Panc1 (cell line): ENCODE results near the gene PHF23. TPM values are rescaled to one million over a fixed set of nuclear protein-coding genes. Genes with fewer than 3 reads are reported as not detected.

Experiments used
- ATAC-seq: fragments of 200-7000 bp; cut with Tn5 transposase; 2 replicates; pipeline ENCODE4 v1.9.1; 2020; ENCODE audit warnings: mild to moderate bottlenecking, moderate library complexity
- BruUV-seq: library from RNA; stranded (reverse); fragments of 400-500 nt; replicated peaks from 2 replicates; lab custom pipeline; 2021; lab: Mats Ljungman, UMichigan
- CTCF ChIA-PET: fragments of 300-600 bp; sonication (Branson Sonifier 250); formaldehyde crosslinking; loops from one replicate; lab custom pipeline; 2022; ENCODE audit warnings: antibody characterized with exemption; lab: Charles Lee
- POLR2A ChIA-PET: fragments of 300-600 bp; sonication (Branson Sonifier 250); formaldehyde crosslinking; loops from one replicate; lab custom pipeline; 2022; ENCODE audit warnings: antibody characterized with exemption; lab: Charles Lee
- DNase-seq: peaks from one replicate; pipeline ENCODE4 v3.0.0-alpha.2; 2010; ENCODE audit warnings: low read depth, low spot score
- H3K27ac ChIP-seq: 2 replicates; pipeline ENCODE4 v1.5.1; 2011; ENCODE audit warnings: mild to moderate bottlenecking, low read length, inconsistent platforms
- H3K27me3 ChIP-seq: fragments of 200-500 bp; sonication (Bioruptor generic); 2 replicates; pipeline ENCODE4 v1.6.0; 2014; ENCODE audit warnings: low read length, inconsistent platforms; ENCODE audit not compliant: control insufficient read depth, insufficient read depth
- H3K36me3 ChIP-seq: fragments of 200-500 bp; sonication (Bioruptor generic); 2 replicates; pipeline ENCODE4 v1.5.1; 2014; ENCODE audit warnings: inconsistent platforms, mild to moderate bottlenecking, low read length, moderate library complexity; ENCODE audit not compliant: control insufficient read depth, insufficient read depth
- H3K4me1 ChIP-seq: 2 replicates; pipeline ENCODE4 v1.5.1; 2011; ENCODE audit warnings: inconsistent platforms, mild to moderate bottlenecking, low read length, moderate library complexity; ENCODE audit not compliant: control insufficient read depth, insufficient read depth
- H3K4me3 ChIP-seq, 2 experiments: 2 replicates each; pipeline ENCODE4 v1.5.1; 2011 to 2012; ENCODE audit warnings: low read depth in 2 of 2, low read length in 2 of 2, mild to moderate bottlenecking in 2 of 2, inconsistent platforms in 1 of 2, moderate library complexity in 1 of 2
- H3K9me3 ChIP-seq: fragments of 200-500 bp; sonication (Bioruptor generic); 2 replicates; pipeline ENCODE4 v1.5.1; 2014; ENCODE audit warnings: low read depth, mild to moderate bottlenecking, inconsistent platforms, low read length, moderate library complexity; ENCODE audit not compliant: control insufficient read depth, insufficient read depth
- POLR2AphosphoS5 ChIP-seq: IDR thresholded peaks from 2 replicates; pipeline ENCODE4 v1.6.1; 2012; ENCODE audit warnings: mild to moderate bottlenecking, low read depth, low read length, moderate library complexity
- SIN3A ChIP-seq: IDR thresholded peaks from 2 replicates; pipeline ENCODE4 v1.6.1; 2012; ENCODE audit warnings: low read depth, mild to moderate bottlenecking, low read length, moderate library complexity, borderline replicate concordance; ENCODE audit not compliant: insufficient read depth
- TCF7L2 ChIP-seq: IDR thresholded peaks from 2 replicates; pipeline ENCODE4 v1.6.1; 2011; ENCODE audit warnings: mild to moderate bottlenecking, low read depth, low read length, inconsistent platforms
- in situ Hi-C: cut with HindIII; loops from 2 replicates; pipeline ENCODE4 v1.10.0; 2016; ENCODE audit warnings: low sequenced_read_pairs, low pct_unique_long_range_greater_than_20kb
- intact Hi-C: fragments of 100-400 bp; cut with micrococcal nuclease; formaldehyde crosslinking; loops from one replicate; pipeline ENCODE4 v1.10.0; 2022; ENCODE audit not compliant: unreplicated experiment
- total RNA-seq: library from RNA; stranded (reverse); gene quantifications from one replicate; pipeline ENCODE4 v1.2.1, GENCODE V29; 2021; ENCODE audit not compliant: unreplicated experiment
- TF ChIP-seq, protein P1 (sequence below): fragments of 450-650 bp; IDR thresholded peaks from 2 replicates; pipeline ENCODE4 v1.5.1; 2017; ENCODE audit warnings: mild to moderate bottlenecking
- TF ChIP-seq, protein P2 (sequence below), 2 experiments: IDR thresholded peaks; 2 replicates each; pipeline ENCODE4 v1.6.1; 2011 to 2012; ENCODE audit warnings: low read depth in 2 of 2, control low read depth in 1 of 2, low read length in 1 of 2, mild to moderate bottlenecking in 1 of 2, moderate library complexity in 1 of 2; ENCODE audit not compliant: insufficient read depth in 1 of 2

The PHF23 gene
- total RNA-seq, 1 experiment from 2014 or later = 69.3 TPM

DNA sequence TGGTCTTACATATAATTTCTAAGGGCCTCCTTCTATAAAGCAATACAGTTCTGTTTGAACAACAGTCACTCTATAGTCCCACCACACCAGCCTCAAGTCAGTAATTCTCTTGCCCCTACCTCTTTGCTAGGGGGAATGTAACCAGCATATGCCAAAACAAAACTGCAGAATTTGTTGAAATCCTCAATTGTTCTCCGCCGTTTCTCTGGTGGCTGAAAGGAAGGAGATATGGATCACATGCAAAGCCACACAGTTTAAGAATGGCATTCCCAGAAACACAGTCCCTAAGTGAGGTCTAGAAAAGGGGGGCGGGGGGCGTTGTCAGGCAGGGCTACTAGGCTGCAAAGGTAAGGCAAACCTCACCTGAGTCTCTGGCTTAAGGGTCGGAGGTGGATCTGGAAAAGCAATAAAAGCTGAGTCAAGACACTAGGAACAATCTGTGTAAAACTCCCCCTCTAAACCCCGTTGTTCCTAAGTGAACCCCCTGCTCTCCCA is 1.9 kb downstream of the PHF23 start:
- H3K27ac ChIP-seq = peak overlapping the region; percentile 88
- no peak for TF ChIP-seq POLR2AphosphoS5
- TF ChIP-seq SIN3A = no peak
- TF ChIP-seq, protein P1, sequence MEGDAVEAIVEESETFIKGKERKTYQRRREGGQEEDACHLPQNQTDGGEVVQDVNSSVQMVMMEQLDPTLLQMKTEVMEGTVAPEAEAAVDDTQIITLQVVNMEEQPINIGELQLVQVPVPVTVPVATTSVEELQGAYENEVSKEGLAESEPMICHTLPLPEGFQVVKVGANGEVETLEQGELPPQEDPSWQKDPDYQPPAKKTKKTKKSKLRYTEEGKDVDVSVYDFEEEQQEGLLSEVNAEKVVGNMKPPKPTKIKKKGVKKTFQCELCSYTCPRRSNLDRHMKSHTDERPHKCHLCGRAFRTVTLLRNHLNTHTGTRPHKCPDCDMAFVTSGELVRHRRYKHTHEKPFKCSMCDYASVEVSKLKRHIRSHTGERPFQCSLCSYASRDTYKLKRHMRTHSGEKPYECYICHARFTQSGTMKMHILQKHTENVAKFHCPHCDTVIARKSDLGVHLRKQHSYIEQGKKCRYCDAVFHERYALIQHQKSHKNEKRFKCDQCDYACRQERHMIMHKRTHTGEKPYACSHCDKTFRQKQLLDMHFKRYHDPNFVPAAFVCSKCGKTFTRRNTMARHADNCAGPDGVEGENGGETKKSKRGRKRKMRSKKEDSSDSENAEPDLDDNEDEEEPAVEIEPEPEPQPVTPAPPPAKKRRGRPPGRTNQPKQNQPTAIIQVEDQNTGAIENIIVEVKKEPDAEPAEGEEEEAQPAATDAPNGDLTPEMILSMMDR = no peak
- no peaks in the 10 kb centered on the region for H3K9me3 ChIP-seq
- peaks cover 7% of the 10 kb centered on the region for H3K36me3 ChIP-seq
- CTCF ChIA-PET = interaction anchor here (0.6 to 1.3 kb wide), 2 partner anchors 16 to 17 kb away, joined by 3 to 4 read pairs; no protein-coding TSS in a partner anchor
- in situ Hi-C loops = no loop called here
- no peak for DNase-seq
- peaks cover 41% of the 10 kb centered on the region for H3K4me1 ChIP-seq
- H3K4me3 ChIP-seq = peak overlapping the region; percentile 79 to 83
- intact Hi-C loops = no loop called here
- no peak for ATAC-seq
- no peaks in the 10 kb centered on the region for H3K27me3 ChIP-seq
- BruUV-seq = no TSS peak
- POLR2A ChIA-PET = no interaction called here

DNA sequence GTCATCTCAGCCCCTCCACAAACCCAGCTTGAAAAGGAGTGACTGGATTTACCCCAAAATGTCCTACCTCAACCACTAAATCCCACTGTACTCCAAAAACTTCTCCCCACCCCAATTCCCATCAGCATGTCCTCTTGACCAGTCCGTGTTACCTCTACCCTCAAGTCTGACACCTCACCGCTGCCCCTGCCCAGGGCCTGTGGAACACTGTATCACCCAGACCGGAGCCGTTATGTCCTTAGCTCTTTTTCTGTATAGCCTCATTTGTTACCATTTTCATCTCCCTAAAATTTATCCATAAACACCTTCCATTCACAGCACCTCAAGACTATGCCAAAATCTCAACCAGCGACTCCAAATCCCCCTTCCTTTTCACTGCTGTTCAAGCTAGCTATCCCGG is 2.4 kb downstream of the PHF23 start:
- Histone ChIP-seq H3K4me1 (peaks cover 46% of the 10 kb centered on the region), H3K27ac (peak overlapping the region; percentile 88), H3K27me3 (no peaks in the 10 kb centered on the region), H3K9me3 (no peaks in the 10 kb centered on the region), H3K36me3 (peaks cover 7% of the 10 kb centered on the region), H3K4me3 (peak overlapping the region; percentile 79 to 83)
- intact Hi-C loops (no loop called here), in situ Hi-C loops (no loop called here)
- BruUV-seq = no TSS peak
- DNase-seq (no peak), ATAC-seq (no peak)
- TF ChIP-seq, protein P2, sequence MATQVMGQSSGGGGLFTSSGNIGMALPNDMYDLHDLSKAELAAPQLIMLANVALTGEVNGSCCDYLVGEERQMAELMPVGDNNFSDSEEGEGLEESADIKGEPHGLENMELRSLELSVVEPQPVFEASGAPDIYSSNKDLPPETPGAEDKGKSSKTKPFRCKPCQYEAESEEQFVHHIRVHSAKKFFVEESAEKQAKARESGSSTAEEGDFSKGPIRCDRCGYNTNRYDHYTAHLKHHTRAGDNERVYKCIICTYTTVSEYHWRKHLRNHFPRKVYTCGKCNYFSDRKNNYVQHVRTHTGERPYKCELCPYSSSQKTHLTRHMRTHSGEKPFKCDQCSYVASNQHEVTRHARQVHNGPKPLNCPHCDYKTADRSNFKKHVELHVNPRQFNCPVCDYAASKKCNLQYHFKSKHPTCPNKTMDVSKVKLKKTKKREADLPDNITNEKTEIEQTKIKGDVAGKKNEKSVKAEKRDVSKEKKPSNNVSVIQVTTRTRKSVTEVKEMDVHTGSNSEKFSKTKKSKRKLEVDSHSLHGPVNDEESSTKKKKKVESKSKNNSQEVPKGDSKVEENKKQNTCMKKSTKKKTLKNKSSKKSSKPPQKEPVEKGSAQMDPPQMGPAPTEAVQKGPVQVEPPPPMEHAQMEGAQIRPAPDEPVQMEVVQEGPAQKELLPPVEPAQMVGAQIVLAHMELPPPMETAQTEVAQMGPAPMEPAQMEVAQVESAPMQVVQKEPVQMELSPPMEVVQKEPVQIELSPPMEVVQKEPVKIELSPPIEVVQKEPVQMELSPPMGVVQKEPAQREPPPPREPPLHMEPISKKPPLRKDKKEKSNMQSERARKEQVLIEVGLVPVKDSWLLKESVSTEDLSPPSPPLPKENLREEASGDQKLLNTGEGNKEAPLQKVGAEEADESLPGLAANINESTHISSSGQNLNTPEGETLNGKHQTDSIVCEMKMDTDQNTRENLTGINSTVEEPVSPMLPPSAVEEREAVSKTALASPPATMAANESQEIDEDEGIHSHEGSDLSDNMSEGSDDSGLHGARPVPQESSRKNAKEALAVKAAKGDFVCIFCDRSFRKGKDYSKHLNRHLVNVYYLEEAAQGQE (IDR thresholded peaks at IDR 0.05; ENCODE audit: insufficient read depth in 1 of 2, low read depth in 2 of 2, low read length in 1 of 2) = no peak
- TF ChIP-seq SIN3A (no peak), POLR2AphosphoS5 (no peak), TCF7L2 (no peak)
- TF ChIP-seq, protein P1 = no peak
- CTCF ChIA-PET = interaction anchor here (1.3 kb wide), 1 partner anchor 16 kb away, joined by 3 read pairs; no protein-coding TSS in a partner anchor
- POLR2A ChIA-PET = no interaction called here
